ENCODE measurements around the gene CDKL1.

The CDKL1 gene

GRCh38 chr14:50343434-50343833 is 53.2 kb downstream of the CDKL1 start:
- H3F3A ChIP-seq (ENCODE audit: insufficient read depth, low read length): no peaks in the 10 kb centered on the region
- no peak overlapping the region for H3K4me3 ChIP-seq (ENCODE audit: low read depth, low read length, poor library complexity, severe bottlenecking)
- H2AFZ ChIP-seq (ENCODE audit: low read length): no peak overlapping the region
- TF ChIP-seq EZH2 (IDR thresholded peaks at IDR 0.05; ENCODE audit: borderline replicate concordance, low read length): no peak
- TF ChIP-seq, protein P1, sequence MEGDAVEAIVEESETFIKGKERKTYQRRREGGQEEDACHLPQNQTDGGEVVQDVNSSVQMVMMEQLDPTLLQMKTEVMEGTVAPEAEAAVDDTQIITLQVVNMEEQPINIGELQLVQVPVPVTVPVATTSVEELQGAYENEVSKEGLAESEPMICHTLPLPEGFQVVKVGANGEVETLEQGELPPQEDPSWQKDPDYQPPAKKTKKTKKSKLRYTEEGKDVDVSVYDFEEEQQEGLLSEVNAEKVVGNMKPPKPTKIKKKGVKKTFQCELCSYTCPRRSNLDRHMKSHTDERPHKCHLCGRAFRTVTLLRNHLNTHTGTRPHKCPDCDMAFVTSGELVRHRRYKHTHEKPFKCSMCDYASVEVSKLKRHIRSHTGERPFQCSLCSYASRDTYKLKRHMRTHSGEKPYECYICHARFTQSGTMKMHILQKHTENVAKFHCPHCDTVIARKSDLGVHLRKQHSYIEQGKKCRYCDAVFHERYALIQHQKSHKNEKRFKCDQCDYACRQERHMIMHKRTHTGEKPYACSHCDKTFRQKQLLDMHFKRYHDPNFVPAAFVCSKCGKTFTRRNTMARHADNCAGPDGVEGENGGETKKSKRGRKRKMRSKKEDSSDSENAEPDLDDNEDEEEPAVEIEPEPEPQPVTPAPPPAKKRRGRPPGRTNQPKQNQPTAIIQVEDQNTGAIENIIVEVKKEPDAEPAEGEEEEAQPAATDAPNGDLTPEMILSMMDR (IDR thresholded peaks at IDR 0.05; ENCODE audit: low read length): no peak
- H3K9me2 ChIP-seq (ENCODE audit: low read depth, low read length): no peaks in the 10 kb centered on the region
- no peaks in the 10 kb centered on the region for H4K20me1 ChIP-seq (ENCODE audit: insufficient read depth, low read length)
- peaks cover 12% of the 10 kb centered on the region for H3K4me1 ChIP-seq (ENCODE audit: insufficient read depth, low read length, severe bottlenecking)
- H3K27me3 ChIP-seq (ENCODE audit: insufficient read depth, low read length): no peaks in the 10 kb centered on the region
- H3K4me2 ChIP-seq (ENCODE audit: low read length): no peak overlapping the region
- H3K27ac ChIP-seq (ENCODE audit: low read depth, low read length, poor library complexity, severe bottlenecking): no peak overlapping the region
- H3K9ac ChIP-seq (ENCODE audit: low read length): no peak overlapping the region
- no peaks in the 10 kb centered on the region for H3K79me2 ChIP-seq (ENCODE audit: insufficient read depth, low read length)
- no peaks in the 10 kb centered on the region for H3K9me3 ChIP-seq (ENCODE audit: low read length)
- H3K36me3 ChIP-seq (ENCODE audit: insufficient read depth, low read length): no peaks in the 10 kb centered on the region

GRCh38 chr14:50342221-50343078 is 54.2 kb downstream of the CDKL1 start:
- Histone ChIP-seq H3K27ac (ENCODE audit: low read depth, low read length, poor library complexity, severe bottlenecking) (no peak overlapping the region), H3K4me3 (ENCODE audit: low read depth, low read length, poor library complexity, severe bottlenecking) (no peak overlapping the region), H3K9ac (ENCODE audit: low read length) (peak overlapping the region; percentile 15; the same call in 1 of the 2 replicates), H3K27me3 (ENCODE audit: insufficient read depth, low read length) (no peaks in the 10 kb centered on the region), H3K4me2 (ENCODE audit: low read length) (peak overlapping the region; percentile 52; the same call in 1 of the 2 replicates), H4K20me1 (ENCODE audit: insufficient read depth, low read length) (no peaks in the 10 kb centered on the region), H3F3A (ENCODE audit: insufficient read depth, low read length) (no peaks in the 10 kb centered on the region), H3K36me3 (ENCODE audit: insufficient read depth, low read length) (no peaks in the 10 kb centered on the region), H3K79me2 (ENCODE audit: insufficient read depth, low read length) (no peaks in the 10 kb centered on the region), H3K9me3 (ENCODE audit: low read length) (no peaks in the 10 kb centered on the region), H2AFZ (ENCODE audit: low read length) (no peak overlapping the region), H3K9me2 (ENCODE audit: low read depth, low read length) (no peaks in the 10 kb centered on the region), H3K4me1 (ENCODE audit: insufficient read depth, low read length, severe bottlenecking) (peaks cover 12% of the 10 kb centered on the region)
- no peak for TF ChIP-seq EZH2 (IDR thresholded peaks at IDR 0.05; ENCODE audit: borderline replicate concordance, low read length)
- TF ChIP-seq, protein P1 (IDR thresholded peaks at IDR 0.05; ENCODE audit: low read length): peak; percentile 70

GRCh38 chr14:50340963-50341362 is 55.7 kb downstream of the CDKL1 start:
- Histone ChIP-seq H3K9ac (ENCODE audit: low read length) (no peak overlapping the region), H3K9me2 (ENCODE audit: low read depth, low read length) (no peaks in the 10 kb centered on the region), H3K4me1 (ENCODE audit: insufficient read depth, low read length, severe bottlenecking) (peaks cover 19% of the 10 kb centered on the region), H3K36me3 (ENCODE audit: insufficient read depth, low read length) (no peaks in the 10 kb centered on the region), H3F3A (ENCODE audit: insufficient read depth, low read length) (no peaks in the 10 kb centered on the region), H3K4me3 (ENCODE audit: low read depth, low read length, poor library complexity, severe bottlenecking) (no peak overlapping the region), H3K9me3 (ENCODE audit: low read length) (no peaks in the 10 kb centered on the region), H4K20me1 (ENCODE audit: insufficient read depth, low read length) (no peaks in the 10 kb centered on the region), H3K4me2 (ENCODE audit: low read length) (no peak overlapping the region), H3K27ac (ENCODE audit: low read depth, low read length, poor library complexity, severe bottlenecking) (no peak overlapping the region), H2AFZ (ENCODE audit: low read length) (no peak overlapping the region), H3K27me3 (ENCODE audit: insufficient read depth, low read length) (no peaks in the 10 kb centered on the region), H3K79me2 (ENCODE audit: insufficient read depth, low read length) (no peaks in the 10 kb centered on the region)
- no peak for TF ChIP-seq EZH2 (IDR thresholded peaks at IDR 0.05; ENCODE audit: borderline replicate concordance, low read length)
- TF ChIP-seq, protein P1 (IDR thresholded peaks at IDR 0.05; ENCODE audit: low read length): peak; percentile 49; the same call in 1 of the 2 replicates
